ENCODE results near the gene ARL6IP1.

DNA sequence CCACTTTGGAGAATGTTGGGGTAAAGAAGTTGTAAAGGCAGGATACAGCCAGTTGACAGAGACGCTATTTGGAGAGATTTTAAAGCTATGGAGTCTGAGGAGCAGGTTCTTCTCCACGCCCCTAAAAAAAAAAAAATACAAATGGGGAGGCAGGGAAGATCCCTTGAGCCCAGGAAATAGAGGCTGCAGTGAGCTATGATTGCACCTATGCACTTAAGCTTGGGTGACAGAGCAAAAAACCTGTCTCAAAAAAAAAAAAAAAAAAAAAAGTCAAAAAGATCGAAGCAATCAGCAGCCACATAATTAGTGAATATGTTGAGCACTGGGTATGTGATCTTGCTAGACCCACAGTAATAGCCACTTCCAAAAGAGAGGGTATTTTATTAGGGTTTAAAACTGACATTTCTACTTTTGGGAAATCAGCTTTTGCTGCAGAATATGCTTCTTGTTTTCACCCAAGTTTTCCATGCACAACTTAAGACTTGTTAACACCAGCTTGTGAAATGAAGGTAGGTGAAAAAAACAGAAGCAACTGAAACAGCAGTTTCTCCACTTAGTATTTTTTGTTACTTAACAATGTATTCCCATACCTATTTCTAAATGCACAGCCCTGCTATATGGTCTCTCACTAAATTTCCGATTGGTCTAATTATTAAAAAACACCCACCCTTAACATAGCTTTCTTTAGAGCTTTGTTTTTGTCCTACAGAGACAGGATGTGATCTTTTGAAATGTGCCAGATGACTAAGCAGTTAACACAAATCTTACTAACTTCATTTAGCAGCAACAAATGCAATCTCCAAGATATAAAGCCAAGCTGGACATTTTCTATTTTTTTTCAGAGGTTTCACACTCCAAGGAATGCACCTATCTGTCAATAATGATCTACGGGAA, 2.5 kb upstream of the ARL6IP1 start:
- TF ChIP-seq, protein P1, sequence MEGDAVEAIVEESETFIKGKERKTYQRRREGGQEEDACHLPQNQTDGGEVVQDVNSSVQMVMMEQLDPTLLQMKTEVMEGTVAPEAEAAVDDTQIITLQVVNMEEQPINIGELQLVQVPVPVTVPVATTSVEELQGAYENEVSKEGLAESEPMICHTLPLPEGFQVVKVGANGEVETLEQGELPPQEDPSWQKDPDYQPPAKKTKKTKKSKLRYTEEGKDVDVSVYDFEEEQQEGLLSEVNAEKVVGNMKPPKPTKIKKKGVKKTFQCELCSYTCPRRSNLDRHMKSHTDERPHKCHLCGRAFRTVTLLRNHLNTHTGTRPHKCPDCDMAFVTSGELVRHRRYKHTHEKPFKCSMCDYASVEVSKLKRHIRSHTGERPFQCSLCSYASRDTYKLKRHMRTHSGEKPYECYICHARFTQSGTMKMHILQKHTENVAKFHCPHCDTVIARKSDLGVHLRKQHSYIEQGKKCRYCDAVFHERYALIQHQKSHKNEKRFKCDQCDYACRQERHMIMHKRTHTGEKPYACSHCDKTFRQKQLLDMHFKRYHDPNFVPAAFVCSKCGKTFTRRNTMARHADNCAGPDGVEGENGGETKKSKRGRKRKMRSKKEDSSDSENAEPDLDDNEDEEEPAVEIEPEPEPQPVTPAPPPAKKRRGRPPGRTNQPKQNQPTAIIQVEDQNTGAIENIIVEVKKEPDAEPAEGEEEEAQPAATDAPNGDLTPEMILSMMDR (IDR thresholded peaks at IDR 0.05; ENCODE audit: low read length) = no peak
- TF ChIP-seq EZH2 (optimal IDR thresholded peaks at IDR 0.05; ENCODE audit: low read depth, low read length) (no peak), EZH2phosphoT487 (IDR thresholded peaks at IDR 0.05; ENCODE audit: low read length) (no peak)
